ENCODE data around the gene STX8.

STX8 gene

DNA sequence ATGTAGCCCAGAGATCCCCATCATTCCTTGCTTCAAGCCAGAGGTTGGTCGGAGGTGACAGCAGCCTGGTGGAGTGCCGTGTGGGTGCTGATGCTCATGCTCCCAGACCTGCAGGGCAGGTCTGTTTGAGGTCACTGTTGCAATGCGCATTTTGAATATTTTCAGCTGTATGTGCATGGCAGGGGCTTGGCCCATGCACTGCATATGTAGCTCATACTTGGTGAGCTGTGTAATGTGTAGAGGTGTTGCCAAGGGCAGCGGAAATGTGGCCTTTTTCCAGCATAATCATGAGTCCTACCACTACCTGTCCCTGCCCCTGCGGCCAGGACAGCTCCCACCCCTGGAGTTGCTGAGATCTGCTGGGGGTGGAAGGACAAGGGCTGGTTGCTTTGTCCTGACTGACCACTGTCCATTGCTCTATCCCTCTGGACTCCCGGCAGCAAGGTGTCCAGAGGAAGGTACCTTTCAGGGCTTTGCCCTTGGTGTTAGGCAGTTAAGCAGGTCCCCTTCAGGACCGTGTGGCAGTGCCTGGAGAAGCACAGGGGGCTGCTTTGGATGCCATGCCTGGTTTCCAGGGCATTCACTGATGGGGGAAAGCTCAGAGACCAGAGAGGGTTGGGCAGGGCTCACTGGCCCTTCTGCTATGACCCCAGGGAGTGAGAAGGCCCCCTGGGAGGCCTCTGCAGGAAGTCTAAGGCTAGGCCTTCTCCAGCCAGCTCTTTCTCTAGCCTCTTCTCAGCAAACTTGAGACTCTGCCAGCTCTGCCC, 339.2 kb downstream of the STX8 start:
- DNase-seq: no peak

DNA sequence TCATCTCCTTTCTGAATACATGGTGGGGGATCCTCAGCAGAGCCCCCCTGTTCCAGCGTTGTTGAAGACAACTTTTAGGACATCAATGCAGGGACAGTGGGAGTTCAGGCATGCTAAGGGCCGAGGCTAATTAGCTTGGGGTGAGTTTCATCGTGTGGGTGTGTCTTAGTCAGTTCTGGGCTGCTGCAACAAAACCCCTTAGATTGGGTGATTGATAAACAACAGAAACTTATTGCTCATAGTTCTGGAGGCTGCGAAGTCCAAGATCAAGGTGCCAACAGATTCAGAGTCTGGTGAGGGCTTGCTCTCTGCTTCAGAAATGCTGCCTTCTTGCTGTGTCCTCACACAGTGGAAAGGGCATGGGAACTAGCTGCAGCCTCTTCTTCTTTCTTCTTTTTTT, 340.3 kb downstream of the STX8 start:
- peak in 1 of 2 experiments; percentile 21 for DNase-seq

DNA sequence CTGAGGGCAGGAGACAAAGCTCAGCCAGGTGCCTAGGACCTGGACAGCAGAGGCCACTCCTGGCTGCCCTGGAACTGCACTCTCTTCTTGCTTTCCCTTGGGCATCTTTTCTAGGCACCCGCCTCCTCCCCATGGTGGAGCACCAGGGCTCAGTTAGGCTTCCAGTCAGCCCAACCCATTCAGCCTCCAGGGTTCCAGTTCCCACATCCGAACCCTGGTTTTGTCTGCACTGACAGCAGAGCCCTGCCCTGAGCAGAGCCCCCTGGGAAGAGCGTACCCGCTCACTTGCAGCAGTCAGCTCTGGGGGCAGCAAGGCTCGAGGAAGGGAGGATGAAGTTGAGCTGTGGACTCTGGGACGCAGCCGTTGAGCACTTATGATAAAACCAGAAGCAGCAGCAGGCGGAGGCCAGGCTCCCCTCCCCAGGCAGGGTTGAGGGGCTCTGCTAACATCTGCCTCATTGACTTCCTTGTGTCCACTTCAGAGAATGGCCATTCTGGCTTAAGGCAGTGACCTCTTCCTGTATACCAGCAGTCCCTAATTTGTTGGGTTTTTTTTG, 341.2 kb downstream of the STX8 start:
- DNase-seq: no peak

DNA sequence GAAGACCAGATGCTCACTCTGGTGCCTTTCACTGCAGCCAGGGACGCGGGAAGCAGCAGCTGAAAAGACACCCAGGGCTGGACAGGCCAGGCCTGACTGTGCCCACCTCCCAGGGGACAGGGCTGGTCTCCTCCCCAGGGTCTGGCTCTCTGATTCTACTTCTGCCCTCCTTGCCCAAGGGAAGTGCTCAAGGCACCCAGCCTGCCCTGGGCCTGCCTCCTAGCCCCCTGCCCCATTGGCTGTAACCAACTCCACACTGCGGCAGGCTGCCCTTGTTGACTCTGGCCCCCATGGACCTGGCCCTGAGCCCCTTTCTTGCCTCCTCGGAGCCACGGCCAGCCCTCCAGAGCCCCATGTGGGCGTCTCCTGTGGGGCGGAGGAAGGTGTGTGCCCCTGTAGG, 341.9 kb downstream of the STX8 start:
- no peak for DNase-seq

DNA sequence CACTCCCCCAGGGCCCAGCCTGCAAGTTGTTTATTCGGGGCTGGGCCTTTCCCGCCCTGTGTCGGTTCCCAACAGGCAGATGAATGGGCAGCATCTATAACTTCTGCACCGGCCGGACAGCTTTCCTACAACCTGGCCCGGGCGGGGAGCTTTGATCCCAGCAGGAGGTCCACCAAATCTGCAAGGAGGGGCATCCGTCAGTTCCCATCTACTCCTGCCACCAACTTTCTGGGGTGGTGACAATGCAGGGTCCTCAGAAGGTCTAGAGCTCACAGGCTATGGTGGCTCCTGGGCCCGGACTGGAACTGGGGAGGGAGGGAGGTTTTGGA, 342.4 kb downstream of the STX8 start:
- no peak for DNase-seq

DNA sequence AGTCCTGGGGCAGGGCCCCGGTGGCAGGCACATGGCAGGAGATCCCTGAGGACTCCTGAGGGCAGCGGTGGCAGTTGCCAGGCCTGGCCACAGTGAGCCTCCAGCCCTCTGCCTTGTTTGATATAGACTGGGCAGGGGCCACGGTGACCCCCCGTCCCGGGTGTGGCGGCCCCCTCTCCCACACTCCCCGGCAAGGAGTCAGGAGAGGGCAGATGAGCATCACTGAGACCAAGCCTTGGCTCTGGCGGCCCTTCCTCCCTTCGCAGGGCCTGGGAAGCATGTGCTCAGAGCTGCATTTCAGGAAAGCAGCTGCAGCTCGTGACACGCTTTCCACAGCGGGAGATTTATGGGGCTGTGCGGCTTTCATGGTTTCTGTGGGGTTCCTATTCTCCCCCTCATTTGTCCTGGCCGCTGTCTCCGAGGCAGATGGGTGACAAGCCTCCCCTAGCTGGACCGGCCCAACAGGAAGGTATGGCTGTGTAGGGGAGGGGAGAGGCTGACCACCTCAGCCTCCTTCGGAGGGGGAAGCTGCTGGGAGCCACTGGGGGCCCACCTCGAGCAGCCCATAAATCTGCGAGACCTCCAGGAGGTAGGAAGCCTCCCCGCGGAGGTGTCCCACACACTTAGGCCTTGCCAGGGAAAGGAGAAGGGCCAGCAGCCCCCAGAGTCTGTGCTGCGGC, 342.9 kb downstream of the STX8 start:
- no peak for DNase-seq

DNA sequence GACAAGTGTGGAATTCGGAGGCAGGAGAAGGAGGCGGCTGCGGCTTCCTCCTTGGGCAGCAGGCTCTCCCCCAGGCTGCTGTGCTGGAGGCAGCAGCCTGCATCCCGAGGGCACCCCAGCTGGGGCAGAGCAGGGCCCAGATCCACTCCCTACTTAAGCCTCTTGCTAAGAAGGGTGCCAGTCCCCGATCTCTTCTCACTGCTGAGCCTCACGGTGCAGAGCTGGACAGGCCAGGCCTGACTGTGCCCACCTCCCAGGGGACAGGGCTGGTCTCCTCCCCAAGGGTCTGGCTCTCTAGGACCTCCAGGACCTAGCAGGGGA, 343.5 kb downstream of the STX8 start:
- no peak for DNase-seq

DNA sequence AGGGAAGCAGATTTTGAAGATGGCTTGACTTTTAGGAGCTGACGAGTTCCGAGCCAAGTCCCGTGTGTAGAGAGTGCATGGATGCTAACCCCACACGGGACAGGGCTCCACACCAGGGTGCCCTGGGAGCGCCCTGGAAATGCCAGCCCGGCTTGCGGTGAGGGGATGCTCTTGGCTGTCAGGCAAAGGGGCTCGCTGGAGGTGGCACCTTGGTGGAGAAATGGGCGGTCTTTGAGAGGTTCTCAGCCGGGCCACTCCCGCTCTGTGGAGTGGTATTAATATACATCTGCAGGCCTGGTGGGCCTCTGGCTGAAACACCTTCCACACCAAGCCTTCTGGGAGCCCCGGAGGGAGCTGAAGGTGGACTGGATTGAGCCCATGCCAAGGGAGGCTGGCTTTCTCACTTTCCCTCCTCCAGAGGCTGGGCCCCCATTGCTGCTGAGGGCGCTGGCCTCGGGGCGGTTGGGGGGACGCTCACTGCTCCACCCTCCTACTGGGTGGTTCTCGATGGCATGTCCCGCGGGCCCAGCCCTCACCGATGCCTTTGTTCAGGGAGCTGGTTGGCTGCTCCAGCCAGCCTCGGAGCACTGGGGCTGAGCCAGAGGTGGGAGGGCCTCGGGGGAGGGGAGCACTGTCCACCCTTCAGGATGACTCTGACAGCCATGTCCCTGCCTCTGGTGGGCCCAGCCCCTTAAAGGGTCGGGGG, 344.0 kb downstream of the STX8 start:
- DNase-seq: no peak

DNA sequence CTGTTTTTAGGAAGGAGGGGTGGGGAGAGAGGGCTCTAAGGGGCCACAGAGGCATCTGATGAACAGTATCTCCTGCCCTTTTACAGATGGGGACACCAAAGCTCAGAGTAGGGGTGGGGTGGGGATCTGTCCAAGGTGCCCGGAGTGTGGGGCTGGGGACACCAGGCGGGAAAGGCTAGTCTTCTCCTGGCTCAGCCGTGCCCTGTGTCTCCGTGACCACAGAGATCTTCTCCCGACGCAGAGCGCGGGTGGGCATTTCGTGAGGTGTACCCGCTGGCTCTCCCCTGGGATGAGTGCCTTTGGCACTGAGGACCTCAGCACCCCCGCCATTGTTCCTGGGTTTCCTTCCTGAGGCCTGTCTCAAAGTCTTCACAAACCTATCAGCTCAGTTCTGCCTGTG, 344.8 kb downstream of the STX8 start:
- no peak for DNase-seq

DNA sequence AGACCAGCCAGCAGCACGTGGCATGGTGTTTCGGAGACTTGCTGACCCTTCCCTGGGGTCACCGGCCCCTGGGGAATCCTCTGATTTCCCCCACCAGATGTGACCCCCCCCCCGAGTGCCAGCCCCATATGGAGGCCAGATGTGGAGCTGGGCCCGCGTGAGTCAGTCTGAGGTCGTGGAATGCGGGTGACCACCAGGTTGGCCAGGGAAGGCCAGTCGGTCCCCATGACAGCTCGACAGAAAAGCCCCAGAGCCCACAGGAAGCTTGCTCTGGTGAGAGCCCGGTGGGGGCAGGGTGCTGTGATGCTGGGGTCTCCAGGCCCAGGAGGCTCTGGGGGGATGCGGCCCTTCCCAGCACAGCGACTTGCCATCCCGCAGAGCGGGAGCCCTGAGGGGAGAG, 345.3 kb downstream of the STX8 start:
- no peak for DNase-seq

DNA sequence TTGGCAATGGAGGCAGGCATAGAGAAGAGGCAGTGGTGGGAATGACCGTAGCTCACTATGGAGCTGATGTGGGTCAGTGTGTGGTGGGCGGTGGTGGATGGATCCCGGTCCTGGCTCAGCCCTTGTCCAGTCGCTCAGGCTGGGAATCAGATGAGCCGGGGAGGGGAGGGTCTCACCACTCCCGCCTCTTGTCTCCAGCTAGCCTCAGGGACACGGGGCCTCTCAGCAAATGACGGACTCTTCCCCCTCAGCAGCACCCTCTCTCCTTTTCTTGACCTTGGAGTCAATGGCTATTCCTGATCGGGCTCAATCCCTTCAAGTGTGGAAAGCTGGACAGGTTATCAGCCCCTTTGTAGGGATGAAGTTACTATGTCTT, 345.8 kb downstream of the STX8 start:
- DNase-seq: no peak

DNA sequence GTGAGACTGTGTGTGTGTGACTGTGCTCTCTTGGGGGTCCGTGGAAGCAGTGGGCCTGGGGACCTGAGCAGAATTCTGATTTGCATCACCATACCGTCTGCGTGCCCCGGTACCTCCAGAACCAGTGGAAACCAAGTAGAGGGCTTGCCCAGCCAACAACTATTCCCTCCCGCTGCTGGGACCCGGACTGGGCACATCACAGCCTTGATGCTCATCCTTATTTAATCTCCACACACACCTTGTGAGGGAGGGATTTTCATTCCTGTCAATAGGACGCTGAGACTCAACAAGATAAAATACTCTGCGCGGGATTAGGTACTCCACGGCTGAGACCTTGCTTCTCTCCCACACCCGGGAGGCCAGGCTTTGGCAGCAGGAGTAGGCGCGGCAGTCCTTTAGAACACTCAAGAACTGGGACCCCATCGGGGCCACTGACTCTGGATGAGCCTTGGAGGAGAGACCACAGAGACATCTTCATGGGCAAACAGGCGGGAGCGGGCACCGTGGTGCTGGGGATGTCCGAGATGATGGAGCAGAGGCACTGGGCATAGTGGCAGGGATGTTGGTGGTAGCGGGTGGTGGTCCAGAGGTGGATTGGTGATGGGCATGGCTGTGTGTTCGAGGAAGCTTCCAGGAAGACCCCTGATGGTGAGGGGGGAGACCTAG, 346.3 kb downstream of the STX8 start:
- DNase-seq: no peak

DNA sequence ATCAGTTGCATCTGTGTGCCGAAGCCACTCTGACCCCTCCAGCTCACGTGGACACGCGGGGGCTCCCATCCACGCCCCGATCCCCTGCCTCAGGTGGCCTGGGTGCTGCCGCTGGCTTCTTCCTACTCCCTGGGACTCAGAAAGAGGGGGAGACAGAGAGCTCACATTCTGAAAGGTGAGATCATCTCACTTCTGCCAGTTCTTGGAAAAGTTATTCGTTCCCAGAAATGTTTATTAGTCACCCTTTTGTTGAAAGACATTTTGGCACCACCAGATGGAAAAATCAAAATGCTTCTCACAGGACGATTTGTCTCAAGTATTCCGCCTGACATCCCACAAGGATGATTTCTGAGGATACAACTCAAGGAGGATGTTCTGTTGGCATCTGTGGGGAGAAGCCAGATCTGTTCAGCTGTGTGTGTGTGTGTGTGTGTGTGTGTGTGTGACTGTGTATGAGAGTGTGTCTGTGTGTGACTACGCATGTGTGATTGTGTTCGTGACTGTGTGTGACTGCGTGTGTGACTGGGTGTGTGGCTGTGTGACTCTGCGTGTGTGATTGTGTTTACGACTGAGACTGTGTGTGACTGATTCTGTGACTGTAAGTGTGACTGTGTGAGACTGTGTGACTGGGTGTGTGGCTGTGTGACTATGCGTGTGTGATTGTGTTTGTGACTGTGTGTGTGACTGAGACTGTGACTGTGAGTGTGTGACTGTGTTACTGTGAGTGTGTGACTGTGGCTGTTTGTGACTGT, 347.0 kb downstream of the STX8 start:
- no peak for DNase-seq

DNA sequence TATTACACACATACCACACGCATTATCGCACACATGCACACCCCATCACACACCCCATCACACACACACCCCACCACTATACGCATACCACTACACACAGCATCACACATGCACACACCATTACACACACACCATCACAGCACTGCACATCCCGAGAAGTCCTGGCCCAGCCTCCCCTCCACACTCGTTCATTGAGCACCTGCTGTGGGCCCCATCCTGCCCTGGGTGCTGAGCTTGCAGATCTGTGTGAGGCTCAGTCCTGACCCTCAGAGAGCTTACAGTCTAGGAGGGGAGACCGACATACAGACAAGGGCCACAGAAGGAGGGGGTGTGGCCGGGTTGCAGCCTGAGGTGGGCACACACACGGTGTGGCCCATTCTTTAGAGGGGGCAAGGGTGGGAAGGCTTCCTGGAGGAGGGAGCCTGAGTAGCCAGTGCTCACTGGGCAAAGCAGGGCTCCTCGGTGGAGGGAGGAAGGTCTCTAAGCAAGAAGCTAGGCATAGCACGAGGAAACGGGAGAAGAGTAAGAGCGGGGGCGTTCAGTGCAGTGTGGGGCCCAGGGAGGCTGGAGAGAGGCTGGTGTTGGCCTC, 347.7 kb downstream of the STX8 start:
- DNase-seq: no peak

DNA sequence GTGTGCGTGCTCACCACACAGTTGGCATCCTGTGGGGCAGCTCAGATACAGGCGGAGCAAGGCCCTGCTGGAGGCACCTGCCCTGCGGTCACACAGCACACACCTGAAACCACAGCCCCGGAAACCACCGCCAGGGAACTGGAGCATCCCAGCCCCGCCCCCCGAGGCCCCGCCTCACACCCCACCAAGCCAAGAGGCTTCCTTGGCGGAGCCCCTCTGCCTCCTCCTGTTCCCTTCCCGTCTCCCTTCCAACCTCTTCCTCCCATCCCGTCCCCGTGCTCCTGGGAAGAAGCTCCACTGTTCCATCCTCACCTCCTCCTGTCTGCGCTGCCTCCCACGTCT, 348.9 kb downstream of the STX8 start:
- peak in 1 of 2 experiments; percentile 23 for DNase-seq

DNA sequence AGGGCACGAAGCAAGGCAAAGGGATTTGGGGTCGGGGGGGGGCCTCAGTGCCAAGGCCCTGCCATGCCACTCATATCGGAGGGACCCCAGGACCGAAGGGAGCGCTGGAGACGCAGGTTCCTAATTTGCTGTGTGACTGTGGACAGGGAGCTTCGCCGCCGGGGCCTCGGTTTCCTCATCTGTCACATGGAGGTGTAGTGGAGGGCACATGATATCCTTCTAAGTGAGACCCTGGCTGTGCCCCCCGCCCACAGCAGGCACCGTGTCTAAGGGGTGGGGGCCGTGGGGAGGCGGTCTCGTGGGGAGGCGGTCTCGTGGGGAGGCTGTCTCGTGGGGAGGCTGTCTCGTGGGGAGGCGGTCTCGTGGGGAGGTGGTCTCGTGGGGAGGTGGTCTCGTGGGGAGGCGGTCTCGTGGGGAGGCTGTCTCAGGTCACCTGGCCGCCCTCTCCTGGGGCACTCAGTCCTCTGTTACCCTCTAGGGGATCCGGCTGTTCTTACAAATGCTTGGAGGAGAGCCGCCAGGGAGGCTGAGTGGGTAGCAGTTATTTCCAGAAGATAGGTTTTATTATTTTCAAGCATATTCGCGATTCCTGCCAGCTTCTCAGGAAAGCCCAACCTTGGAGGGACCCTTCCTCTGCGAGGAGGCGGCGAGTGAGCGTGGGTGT, 349.4 kb downstream of the STX8 start:
- no peak for DNase-seq

DNA sequence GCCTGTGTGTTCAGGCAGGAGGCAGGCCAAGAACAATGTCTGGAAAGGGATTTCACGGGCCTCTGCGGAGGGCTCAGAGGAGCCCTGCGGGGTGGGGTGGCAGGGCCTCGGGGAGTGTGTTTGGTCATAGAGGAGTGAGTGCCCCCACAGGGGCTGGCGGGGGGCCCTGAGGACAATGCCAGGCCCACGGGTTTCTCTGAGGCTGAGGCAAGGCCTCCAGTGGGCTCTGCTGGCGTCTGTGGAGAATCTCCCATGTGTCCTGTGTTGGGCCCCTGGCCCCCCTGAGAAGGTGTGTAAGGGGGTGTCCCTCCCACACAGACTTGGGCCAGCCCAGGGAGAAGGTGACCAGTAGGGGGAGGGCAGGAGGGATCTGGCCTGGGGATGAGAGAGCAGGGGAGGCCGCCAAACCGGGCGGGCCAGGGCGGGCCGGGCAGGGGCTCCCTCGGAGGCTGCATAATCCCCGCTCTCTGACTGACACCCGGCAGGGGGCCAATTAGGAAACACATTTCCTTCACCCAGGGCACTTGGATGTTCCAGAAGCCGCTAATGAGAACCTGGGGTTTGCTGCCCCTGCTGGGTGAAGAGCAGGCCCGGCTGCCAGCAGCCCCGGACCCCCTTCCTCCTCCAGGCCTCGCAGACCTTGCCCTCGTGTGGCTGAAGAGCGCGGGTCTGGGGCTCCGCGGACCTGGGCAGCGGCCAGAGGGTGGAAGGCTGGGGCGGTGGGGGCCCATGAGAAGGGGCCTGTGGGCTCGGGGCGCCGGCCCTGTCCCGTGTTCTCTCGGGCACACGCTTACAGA, 350.1 kb downstream of the STX8 start:
- no peak for DNase-seq

DNA sequence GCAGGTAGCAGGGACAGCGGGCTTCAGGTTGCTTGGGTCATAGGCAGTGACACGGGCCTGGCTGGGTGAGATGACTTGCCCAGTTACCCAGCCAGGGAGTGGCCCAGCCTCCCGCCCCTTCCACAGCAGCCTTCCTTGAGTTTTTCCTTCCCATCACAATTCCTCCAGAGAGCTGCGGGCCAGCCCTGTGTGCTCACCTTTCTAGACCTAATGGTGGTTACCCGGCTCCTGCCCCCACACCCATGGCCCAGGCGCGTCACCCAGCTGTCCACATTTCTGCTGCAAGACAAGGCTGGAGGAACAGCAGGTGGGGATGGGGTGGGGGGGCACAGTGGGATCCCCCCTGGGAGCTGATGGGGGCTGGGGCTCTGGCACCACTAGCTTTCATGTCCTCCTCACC, 351.1 kb downstream of the STX8 start:
- no peak for DNase-seq

DNA sequence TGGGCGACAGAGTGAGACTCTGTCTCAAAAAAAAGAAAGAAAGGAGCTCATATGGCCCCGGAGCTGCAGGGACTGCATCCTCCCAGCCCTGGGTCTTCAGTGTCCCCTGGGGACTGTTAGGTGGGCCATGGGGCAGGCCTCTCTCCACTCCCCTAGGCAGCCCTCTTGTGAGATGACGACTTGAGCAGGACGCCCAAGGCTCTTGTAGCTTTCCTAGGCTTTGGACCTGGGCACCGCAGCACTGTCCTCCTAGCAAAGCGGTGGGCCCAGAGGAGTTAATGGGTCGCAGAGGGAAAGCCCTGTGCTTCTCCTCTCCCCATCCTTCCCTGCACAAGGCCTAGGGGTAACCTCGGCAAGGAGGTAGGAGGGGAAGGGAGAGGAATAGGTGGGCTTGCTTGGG, 352.1 kb downstream of the STX8 start:
- no peak for DNase-seq

DNA sequence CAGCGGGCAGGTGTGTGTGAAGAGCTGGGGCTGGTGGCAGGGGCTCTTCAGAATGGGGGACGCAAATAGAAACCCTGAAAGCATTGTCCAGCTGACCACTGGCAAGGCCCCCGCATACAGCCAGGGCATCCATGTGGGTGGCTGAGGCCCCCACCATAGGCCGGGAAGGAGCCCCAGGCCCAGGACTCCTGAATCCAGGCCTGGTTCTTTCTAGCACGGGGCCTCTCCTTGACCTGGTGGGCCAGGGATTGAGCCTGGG, 353.8 kb downstream of the STX8 start:
- no peak for DNase-seq

DNA sequence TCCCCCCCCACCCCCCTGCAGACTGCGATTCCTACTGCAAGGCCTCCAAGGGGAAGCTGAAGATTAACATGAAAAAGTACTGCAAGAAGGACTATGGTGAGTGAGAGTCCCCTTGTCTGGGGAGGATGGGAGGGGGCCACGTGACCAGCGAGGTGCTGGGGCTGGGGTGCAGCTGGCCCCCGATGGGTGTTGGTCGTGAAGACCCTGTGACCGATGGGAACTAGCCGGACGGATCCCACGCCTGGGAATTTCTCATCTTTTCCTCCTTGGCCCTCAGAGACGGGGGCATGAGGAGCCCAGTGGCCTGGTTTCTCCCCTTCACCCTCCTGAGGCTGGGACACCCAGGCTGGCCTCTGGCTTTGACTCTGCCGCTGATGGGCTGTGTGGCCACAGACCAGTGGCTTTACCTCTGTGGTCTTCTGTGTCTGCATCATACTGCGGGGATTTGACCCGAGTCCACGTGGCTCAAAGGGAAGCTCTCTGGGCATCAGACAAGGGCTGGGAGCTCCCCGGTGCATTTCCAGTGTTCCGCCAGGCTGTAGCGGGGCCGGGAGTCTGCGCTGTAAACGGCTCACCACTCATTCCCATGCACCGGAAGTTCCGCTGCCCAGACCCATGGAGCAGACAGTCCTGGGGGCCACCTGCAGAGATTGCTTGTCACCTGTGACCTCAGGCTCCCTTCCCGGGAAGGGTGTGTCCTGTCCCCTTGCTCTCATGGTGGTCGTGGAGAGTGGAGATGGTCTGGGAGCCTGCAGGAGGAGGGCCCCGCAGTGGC, 354.3 kb downstream of the STX8 start:
- DNase-seq: no peak
